ENCODE measurements around the gene SLMAP. TPM values are rescaled to one million over a fixed set of nuclear protein-coding genes. Genes with fewer than 3 reads are reported as not detected.

Gene SLMAP
- polyA plus RNA-seq, 1 donor (not counting 4 experiments of a cell fraction or from before 2014, with no cell fraction given): 58.0 TPM

- no peak overlapping the region for H3K4me2 ChIP-seq (ENCODE audit: control insufficient read depth, extremely low read depth, insufficient read depth, low read depth, low read length)
- H3K36me3 ChIP-seq (ENCODE audit: control insufficient read depth in 2 of 2, extremely low read depth in 1 of 2, insufficient read depth in 2 of 2, low read length in 2 of 2): peaks cover 27 to 33% of the 10 kb centered on the region in 2 experiments
- H3K27me3 ChIP-seq (ENCODE audit: control insufficient read depth, extremely low read depth, insufficient read depth, low read length): no peaks in the 10 kb centered on the region
- FAIRE-seq (peak; percentile 65), DNase-seq (ENCODE audit: low read depth, low spot score) (peak; percentile 49)
- TF ChIP-seq EZH2 (IDR thresholded peaks at IDR 0.05; ENCODE audit: low read length): no peak
- TF ChIP-seq CTCF (optimal IDR thresholded peaks at IDR 0.05 in 1 of 3, IDR thresholded peaks at IDR 0.05 in 1 of 3, conservative IDR thresholded peaks at IDR 0.05 in 1 of 3; ENCODE audit: extremely low read depth in 1 of 3, insufficient read depth in 2 of 3, low read length in 3 of 3): no peak
- no peak overlapping the region for H3K4me3 ChIP-seq (ENCODE audit: control insufficient read depth in 2 of 3, extremely low read depth in 1 of 3, insufficient read depth in 2 of 3, low read depth in 1 of 3, low read length in 3 of 3)
- no peaks in the 10 kb centered on the region for H4K20me1 ChIP-seq (ENCODE audit: control insufficient read depth, extremely low read depth, insufficient read depth, low read length)
- no peak overlapping the region for H2AFZ ChIP-seq (ENCODE audit: control insufficient read depth, low read length)
- no peaks in the 10 kb centered on the region for H3K79me2 ChIP-seq (ENCODE audit: control insufficient read depth, insufficient read depth, low read length)
- dilution Hi-C loops (cut with MboI; ENCODE audit: extremely low pct_ligation_motif_present, low sequenced_read_pairs): no loop called here
- no peaks in the 10 kb centered on the region for H3K4me1 ChIP-seq (ENCODE audit: control insufficient read depth, extremely low read depth, insufficient read depth, low read length)
- H3K9me1 ChIP-seq (ENCODE audit: control insufficient read depth, extremely low read depth, insufficient read depth, low read length): no peaks in the 10 kb centered on the region
- H3K9ac ChIP-seq (ENCODE audit: control insufficient read depth, extremely low read depth, insufficient read depth, low read length): no peak overlapping the region
- H3K27ac ChIP-seq (ENCODE audit: control insufficient read depth, insufficient read depth, low read length): no peak overlapping the region
- no peaks in the 10 kb centered on the region for H3K9me3 ChIP-seq (ENCODE audit: control insufficient read depth, low read depth, low read length)
Observed at GRCh38 chr3:57918123-57918837, 162.2 kb downstream of the SLMAP start.

- no peaks in the 10 kb centered on the region for H3K4me1 ChIP-seq (ENCODE audit: control insufficient read depth, extremely low read depth, insufficient read depth, low read length)
- H3K9me1 ChIP-seq (ENCODE audit: control insufficient read depth, extremely low read depth, insufficient read depth, low read length): no peaks in the 10 kb centered on the region
- no peak overlapping the region for H3K9ac ChIP-seq (ENCODE audit: control insufficient read depth, extremely low read depth, insufficient read depth, low read length)
- H3K79me2 ChIP-seq (ENCODE audit: control insufficient read depth, insufficient read depth, low read length): no peaks in the 10 kb centered on the region
- DNase-seq (ENCODE audit: low read depth, low spot score) (no peak), FAIRE-seq (no peak)
- H3K9me3 ChIP-seq (ENCODE audit: control insufficient read depth, low read depth, low read length): no peaks in the 10 kb centered on the region
- TF ChIP-seq CTCF (optimal IDR thresholded peaks at IDR 0.05 in 1 of 3, IDR thresholded peaks at IDR 0.05 in 1 of 3, conservative IDR thresholded peaks at IDR 0.05 in 1 of 3; ENCODE audit: extremely low read depth in 1 of 3, insufficient read depth in 2 of 3, low read length in 3 of 3): no peak
- no peak for TF ChIP-seq EZH2 (IDR thresholded peaks at IDR 0.05; ENCODE audit: low read length)
- no peak overlapping the region for H2AFZ ChIP-seq (ENCODE audit: control insufficient read depth, low read length)
- H4K20me1 ChIP-seq (ENCODE audit: control insufficient read depth, extremely low read depth, insufficient read depth, low read length): no peaks in the 10 kb centered on the region
- H3K4me2 ChIP-seq (ENCODE audit: control insufficient read depth, extremely low read depth, insufficient read depth, low read depth, low read length): no peak overlapping the region
- H3K27ac ChIP-seq (ENCODE audit: control insufficient read depth, insufficient read depth, low read length): no peak overlapping the region
- H3K36me3 ChIP-seq (ENCODE audit: control insufficient read depth in 2 of 2, extremely low read depth in 1 of 2, insufficient read depth in 2 of 2, low read length in 2 of 2): peaks cover 28 to 30% of the 10 kb centered on the region in 2 experiments
- H3K27me3 ChIP-seq (ENCODE audit: control insufficient read depth, extremely low read depth, insufficient read depth, low read length): no peaks in the 10 kb centered on the region
- no peak overlapping the region for H3K4me3 ChIP-seq (ENCODE audit: control insufficient read depth in 2 of 3, extremely low read depth in 1 of 3, insufficient read depth in 2 of 3, low read depth in 1 of 3, low read length in 3 of 3)
- dilution Hi-C loops (cut with MboI; ENCODE audit: extremely low pct_ligation_motif_present, low sequenced_read_pairs): no loop called here
Observed at GRCh38 chr3:57919987-57920386, 163.9 kb downstream of the SLMAP start.
